NCI-H146 treated with DMSO at 0.1 percent for 48 hours (cell line): ENCODE measurements around the gene ZBTB44.
"Not testable (repeated sequence)": the region's sequence is repeated elsewhere in the genome, so short reads cannot be mapped to it uniquely, and the experiment has no call there.

Experiments
- DNase-seq: peaks from one replicate; lab custom pipeline; 2025; ENCODE audit not compliant: unreplicated experiment; lab: John Stamatoyannopoulos, UW

The ZBTB44 gene

DNA sequence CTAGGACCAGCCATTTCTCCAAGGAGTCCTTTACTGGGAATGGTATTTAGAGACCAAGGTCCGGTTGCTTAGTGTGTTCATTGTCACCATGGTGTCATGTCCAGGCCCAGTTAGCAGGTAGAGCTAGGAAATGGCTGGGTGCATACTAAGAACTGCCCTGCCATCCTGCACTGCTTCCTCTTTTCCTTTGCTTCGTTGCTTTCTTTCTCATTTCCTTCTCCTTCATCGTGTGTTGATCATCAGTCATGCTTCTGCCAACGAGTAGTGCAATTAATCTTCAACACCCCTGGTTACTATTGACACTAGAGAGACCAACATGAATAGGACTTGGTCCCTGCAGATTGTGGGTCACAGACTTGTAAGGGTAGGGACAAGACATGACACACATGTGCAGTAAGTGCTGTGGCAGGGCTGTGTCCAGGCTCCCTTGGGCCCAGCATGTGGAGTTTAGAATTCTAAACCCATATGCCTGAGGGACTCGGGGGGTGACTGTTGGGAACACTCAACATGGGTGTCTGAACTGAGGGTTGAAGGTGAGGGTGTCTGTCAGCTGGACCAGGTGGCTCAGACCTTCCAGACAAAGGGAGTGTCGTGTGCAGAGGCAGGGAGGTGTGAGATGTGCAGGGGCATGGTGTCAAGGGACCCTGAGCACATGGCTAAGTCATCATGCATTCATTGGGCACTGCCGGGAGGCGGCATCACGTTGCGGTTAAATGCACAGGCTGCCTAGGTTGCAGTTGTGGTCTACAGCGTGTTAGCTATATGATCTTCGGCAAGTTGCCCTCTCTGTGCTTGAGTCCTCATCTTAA is 112.5 kb downstream of the ZBTB44 start:
- no peak for DNase-seq

DNA sequence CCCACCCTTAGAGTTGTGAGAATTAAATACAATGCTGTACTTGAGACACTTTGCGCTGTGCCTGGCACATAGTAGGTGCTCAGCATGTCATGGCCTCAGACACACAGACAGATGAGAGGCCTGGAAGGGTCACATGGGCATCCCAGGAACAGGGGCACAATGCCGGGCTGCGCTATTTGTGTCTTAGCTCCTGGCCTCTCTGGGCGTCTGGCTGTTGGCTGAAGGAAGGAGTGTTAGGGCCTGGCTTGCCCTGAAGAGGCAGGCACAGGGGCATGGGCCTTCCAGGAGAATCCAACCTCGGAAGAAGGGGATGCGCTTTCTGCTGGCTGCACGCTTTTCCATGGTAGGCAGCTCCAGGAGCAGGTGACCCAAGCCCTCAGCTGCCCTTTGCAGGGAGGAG is 113.7 kb downstream of the ZBTB44 start:
- DNase-seq = no peak

DNA sequence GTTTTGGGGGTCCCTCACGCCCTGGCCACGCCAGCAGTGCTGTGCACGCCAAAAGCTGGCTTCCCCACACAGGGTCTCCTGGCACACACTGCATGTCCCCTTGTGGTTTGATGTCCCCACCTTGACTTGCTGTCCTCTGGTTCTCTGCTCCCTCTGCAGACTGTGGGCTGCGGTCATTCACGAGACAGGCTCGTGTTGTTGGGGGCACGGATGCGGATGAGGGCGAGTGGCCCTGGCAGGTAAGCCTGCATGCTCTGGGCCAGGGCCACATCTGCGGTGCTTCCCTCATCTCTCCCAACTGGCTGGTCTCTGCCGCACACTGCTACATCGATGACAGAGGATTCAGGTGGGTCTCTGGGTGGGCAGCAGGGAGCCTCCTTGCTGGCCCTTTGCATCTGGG is 114.9 kb downstream of the ZBTB44 start:
- DNase-seq = no peak

DNA sequence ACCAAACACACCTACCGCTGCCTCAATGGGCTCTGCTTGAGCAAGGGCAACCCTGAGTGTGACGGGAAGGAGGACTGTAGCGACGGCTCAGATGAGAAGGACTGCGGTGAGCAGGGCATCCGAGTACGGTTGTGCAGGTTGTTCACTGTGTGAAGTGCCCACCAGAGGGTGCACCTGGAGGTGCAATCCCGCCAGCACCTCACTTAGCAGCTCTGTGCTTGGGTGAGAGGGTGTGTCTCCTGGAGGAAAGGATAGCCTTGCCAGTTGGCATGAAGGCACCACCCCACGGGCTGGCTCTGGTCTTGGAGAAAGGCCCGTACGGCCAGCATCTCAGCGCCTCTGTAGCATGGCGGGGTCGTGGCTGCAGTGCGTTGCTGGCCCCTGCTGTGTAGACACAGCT is 115.8 kb downstream of the ZBTB44 start:
- DNase-seq = no peak

DNA sequence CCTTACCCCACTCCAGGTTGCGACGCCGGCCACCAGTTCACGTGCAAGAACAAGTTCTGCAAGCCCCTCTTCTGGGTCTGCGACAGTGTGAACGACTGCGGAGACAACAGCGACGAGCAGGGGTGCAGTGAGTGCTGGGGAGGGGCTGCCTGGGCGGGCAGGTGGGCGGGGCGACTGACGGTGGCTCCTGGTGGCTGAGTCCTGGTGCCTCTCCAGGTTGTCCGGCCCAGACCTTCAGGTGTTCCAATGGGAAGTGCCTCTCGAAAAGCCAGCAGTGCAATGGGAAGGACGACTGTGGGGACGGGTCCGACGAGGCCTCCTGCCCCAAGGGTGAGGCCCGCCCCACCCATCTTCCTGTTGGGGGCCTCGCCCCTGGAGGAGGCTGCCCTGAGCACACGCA is 116.4 kb downstream of the ZBTB44 start:
- no peak for DNase-seq

DNA sequence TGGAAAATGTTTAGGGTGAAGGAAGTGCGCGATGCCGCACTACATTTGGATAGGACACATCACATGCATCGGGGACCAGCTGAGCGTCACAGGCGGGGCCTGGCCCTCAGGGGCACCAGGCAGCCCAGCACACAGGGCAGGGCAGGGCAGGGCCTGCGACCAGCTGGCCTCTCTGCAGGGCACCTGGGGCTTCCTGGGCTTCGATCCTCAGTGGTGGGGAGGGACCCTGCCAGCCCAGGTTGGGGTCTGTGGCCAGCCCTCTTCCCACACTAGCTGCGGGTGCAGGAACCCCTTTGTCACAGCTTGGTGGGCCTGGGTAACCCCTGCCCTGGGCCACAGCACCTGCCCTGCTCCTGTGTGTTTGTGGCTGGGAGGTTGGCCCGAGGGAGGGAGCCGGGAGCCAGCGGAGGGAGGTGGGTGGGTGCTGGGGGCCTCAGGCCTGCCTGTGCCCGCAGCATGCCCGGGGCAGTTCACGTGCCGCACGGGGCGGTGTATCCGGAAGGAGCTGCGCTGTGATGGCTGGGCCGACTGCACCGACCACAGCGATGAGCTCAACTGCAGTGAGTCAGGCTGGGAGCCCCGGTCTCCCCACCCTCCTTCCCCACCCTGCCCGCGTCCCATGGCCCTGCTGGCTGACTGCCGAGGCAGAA is 117.2 kb downstream of the ZBTB44 start:
- DNase-seq = no peak

DNA sequence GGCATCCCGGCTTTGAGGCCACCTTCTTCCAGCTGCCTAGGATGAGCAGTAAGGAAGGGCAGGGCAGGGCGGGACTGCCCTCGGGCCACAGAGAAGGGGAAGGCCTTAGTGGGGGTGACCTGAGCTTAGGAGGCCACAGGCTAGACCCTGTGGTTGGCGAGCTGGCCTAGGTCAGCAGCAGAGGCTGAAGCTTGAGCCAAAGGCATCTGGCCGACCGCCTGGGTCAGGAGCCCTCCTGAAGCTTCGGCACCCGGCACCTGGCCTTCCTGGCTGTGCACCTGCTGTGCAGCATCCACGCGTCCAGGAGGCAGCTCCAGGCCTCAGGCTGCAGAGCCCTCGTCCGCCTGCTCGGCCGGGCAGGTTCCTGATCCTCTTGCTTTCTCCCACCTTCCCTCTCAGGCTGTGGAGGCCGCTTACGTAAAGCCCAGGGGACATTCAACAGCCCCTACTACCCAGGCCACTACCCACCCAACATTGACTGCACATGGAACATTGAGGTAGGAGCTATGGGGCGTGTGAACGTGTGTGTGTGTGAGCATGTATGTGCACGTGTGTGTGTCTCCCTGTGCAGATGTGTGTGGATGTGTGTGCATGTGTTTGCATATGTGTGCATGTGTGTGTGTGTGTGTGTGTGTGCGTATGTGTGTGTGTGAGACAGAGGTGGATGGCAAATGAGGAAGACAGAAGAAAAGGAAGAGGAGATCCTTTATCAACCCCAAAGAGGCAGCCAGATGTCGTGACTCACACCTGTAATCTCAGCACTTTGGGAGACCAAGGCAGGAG is 120.3 kb downstream of the ZBTB44 start:
- no peak for DNase-seq

DNA sequence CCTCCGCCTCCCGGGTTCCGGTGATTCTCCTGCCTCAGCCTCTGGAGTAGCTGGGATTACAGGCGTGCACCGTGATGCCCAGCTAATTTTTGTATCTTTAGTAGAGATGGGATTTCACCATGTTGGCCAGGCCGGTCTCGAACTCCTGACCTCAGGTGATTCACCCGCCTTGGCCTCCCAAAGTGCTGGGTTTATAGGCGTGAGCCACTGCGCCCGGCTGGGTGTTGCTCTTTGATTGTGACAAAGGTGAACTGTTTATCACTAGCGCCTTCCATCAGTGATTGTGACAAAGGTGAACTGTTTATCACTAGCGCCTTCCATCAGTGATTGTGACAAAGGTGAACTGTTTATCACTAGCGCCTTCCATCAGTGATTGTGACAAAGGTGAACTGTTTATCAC is 121.2 kb downstream of the ZBTB44 start:
- DNase-seq = not testable (repeated sequence)

DNA sequence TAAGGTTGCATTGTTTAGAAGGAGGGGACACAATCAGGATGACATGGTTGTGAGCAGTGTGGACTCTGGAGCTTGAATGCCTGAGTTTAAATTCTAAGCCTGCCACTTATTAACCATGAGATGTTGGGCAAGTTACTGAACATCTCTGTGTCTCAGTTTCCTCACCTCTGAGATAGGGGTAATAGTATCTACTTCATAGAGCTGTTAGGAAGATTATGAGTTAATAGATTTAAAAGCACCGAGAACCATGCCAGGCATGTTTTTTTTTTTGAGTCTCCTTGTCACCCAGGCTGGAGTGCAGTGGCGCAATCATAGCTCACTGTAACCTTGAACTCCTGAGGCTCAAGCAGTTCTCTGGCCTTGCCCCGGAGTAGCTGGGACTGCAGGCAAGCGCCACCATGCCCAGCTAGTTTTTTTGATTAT is 121.9 kb downstream of the ZBTB44 start:
- no peak for DNase-seq

DNA sequence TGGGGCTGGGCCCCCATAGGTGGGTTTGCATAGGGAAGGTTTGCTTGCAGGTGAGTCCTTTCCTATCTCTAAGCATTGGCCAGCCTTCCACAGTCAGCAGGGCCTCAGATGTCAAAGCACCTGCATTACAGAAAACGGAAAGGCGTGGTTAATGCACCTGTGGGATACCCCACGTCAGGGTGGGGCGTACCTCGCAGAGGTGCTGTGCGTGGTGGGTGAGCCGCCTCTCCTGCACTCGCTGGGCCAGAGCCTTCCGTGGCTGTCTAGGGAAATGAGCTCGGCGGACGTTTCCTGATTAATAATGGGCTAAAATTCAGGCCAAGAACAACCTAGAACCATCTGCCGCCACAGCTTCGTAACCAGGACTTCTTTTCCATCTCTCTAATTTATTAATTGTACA is 122.8 kb downstream of the ZBTB44 start:
- no peak for DNase-seq

DNA sequence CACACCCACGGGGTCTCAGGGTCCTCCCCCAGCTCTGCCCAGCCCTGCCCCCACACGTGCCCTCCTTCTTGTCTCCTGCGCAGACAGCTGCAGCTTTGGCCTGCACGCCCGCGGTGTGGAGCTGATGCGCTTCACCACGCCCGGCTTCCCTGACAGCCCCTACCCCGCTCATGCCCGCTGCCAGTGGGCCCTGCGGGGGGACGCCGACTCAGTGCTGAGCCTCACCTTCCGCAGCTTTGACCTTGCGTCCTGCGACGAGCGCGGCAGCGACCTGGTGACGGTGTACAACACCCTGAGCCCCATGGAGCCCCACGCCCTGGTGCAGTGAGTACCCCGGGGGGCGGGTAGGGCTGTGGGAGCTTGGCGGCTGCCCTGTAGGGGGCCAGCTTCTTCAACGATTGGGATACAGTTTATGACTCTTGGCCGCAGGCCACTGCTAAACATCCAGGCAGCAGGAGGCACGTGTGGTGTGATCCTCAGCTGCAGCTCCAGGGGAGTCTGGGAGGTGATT is 124.3 kb downstream of the ZBTB44 start:
- no peak for DNase-seq

DNA sequence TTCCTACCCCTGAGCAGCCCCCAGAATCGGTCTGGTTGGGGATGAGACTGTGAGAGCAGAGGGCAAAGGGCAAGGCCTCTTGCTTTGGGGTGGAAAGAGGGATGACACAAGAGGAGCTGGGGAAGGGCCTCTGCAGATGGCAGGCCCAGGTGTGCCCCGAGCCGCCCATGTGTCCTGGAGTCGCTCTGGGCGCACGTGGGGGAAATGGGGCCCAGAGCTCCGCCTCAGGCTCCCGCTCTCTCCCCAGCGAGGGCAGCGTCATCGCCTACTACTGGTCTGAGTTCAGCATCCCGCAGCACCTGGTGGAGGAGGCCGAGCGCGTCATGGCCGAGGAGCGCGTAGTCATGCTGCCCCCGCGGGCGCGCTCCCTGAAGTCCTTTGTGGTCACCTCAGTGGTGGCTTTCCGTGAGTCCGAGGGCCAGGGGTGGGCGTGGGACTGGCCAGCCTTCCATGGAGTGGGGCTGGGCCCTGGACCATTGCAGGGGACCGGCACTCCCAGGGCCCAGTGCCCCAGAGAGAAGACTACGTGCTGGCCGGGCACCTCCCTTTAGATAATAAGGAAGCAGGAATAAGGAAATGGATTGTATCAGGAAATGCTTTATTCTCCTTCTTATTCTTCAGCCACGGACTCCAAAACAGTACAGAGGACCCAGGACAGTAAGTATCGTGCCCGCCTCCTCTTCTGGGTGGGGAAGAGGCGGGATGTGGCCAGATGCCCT is 125.1 kb downstream of the ZBTB44 start:
- DNase-seq = no peak

DNA sequence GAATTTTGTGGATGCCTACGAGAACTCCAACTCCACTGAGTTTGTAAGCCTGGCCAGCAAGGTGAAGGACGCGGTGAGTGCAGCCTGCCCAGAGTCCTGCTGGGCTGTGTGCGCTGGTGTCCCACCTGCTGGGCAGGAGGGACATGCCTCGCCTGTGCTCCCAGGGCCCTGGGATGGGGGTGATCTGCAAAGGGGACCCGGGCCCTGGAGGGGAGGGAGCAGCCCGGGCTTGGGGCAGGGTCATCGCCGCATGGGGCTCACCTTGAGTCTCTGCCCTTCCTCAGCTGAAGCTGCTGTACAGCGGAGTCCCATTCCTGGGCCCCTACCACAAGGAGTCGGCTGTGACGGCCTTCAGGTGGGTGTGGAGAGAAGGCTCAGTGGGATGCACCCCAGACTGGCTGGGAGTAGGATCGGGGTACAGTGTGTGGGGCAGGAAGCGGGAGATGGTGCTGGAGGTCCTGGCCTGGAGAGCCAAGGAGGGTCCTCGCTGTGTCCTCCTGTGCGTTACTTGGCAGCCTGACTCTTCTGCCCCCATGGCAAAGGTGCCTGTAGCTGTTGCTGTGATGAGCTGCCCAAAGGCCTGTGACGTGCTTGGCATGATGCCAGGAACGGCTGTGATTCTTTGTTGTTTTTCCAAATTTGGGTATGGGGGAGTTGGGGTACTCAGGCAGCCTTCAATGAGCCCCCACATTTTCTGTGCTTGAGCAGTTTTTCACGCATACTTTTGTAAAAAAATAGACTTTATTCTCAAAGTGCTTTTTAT is 126.0 kb downstream of the ZBTB44 start:
- no peak for DNase-seq

DNA sequence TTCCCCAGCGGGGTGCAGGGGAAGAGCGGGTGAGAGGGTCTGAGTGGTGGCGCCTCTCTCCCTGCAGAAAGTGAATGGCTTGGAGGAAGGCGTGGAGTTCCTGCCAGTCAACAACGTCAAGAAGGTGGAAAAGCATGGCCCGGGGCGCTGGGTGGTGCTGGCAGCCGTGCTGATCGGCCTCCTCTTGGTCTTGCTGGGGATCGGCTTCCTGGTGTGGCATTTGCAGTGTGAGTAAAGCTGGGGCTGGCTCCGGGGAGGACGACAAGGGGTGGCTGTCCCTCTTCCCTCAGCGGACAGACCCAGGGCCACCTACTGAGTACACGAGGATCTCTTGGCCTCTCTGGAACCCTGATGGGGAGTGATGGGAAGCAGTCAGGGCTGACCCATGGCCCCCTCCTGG is 126.7 kb downstream of the ZBTB44 start:
- DNase-seq = no peak

DNA sequence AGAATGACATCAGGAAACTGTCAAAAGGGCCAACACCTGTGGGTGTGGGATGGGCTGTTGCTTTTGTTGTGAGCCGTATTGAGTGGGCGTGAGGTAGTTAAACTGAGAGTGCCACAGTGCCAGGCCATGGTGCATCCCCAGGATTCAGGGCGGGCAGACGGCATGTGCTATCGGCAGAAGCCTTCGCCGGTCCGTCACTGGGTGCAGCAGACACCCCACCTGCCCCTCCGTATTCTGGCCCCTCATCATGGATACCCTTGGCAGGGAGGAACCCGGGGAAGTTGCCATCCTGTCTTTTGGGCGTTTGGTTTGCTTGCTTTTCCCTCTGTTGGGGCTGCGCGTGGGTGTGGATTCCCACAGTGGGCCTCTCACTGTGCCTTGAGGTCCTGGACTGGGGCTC is 127.6 kb downstream of the ZBTB44 start:
- DNase-seq = no peak

DNA sequence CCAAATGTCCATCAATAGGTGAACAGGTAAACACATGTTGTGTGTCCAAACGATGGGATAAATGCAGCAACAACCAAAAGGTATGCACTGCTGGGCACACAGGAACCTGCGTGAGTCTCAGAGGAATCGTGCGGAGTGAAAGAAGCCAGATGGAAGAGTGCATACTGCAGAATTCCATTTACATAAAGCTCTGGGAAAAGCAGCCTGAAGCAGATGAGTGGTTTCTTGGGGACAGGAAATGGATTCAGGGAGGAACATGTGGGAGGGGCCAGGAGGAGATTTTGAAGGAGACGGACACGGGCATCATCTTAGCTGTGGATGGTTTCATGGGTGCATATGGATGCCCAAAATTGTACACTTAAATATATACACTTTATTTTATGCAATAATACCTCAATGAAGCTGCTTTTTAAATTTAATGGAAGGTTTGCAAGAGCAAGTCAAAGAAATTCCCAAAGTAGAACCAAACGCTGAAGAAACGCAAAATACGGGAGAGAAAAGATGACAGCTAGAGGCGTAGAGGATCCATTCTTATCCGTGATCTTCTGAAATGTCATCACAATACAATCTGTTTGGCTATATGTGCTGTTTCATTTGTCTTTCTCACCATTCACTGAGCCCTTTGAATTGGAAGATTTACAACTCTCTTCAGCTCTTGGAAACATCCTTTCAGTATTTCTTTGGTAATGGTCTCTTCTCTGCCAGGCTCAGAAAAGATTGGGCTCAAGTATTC is 130.7 kb downstream of the ZBTB44 start:
- no peak for DNase-seq

DNA sequence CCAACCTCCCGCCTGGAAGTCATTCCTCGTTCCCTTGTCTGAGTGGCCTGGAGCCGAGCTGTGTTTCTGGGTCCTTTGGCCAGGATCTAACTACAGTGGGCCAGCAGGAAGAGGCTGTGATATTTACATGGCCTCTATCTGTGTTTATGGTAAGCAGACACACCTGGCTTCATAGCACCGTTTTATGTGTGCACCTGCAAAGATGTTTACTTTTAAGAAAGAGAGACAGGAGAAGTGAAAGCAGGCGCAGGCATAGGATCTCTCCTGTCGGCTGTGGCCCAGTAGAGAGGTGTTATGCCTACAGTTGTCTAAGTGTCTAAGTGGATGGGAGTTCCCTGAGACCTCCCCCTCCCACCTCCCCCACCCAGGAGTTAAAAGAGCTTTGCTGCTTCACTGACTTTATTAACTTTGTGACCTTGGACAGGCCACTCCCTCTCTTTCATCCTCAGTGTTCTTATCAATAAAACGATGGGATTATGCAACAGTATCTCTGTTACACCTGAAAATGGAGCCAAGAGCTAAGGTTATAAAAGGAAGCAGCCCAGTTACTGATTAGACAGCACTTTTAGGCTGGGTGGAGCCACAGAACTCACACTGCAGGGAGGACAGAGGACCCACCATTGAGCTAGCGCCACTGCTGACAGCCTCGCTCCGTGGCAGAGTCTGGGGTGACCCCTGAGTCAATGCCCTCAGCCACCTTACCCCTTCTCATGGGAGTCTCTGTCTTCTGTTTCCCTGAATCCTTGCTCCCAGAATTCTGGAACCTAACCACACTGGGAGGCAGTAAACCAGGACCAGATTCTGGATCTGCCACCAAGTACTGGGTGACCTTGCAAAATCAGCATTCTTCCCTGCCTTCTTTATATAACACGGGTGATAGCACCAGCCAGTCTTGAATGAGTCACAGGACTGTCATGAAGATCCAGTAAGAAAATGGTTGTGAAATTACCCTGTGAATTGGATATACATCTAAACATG is 133.1 kb downstream of the ZBTB44 start:
- peak; percentile 91 for DNase-seq

DNA sequence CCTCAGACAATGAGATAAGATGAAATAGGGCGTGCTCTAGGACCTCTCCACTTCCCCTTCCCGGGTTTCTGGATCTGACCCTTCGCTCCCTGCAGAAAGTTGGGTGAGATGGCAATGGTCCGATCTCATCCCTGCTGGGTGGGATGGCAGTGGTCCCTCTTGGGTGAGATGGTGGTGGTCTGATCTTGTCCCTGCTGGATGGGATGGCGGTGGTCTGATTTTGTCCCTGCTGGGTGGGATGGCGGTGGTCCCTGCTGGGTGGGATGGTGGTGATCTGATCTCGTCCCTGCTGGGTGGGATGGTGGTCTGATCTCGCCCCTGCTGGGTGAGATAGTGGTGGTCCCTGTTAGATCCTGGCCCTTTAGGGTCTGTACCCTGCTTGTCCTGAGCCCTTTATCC is 133.8 kb downstream of the ZBTB44 start:
- DNase-seq = no peak

DNA sequence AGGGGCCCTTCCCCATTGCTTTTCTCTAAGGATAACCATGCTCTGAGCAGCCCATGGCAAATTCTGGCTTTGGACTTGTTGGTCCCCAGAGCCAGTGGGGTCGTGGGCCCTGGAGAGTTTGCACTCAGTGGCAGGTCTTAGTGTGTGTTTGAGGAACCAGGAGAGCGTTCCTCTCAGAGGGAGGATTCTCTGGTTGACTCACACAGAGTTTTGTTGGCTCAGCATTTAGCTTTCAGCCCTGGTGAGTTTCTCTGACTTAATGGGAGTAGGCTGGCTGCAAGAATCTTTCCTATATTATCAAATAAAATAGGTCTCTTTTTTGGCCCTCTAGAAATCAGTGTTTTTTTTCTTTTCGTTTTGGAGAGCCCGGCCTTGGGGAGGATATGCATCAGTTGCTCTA is 134.2 kb downstream of the ZBTB44 start:
- no peak for DNase-seq
